H4 (cell line): ENCODE results near the gene TLX2. TPM values are rescaled to one million over a fixed set of nuclear protein-coding genes. Genes with fewer than 3 reads are reported as not detected.
A peak's percentile ranks its signal among the peaks of the same experiment; 100 is the strongest.

Source experiments
- DNase-seq: peaks from one replicate; pipeline ENCODE4 v3.0.0-alpha.2; 2015; ENCODE audit warnings: low spot score
- total RNA-seq: library from RNA; depleted of rRNA; stranded (reverse); fragments of >200 nt; shearing (Covaris generic); gene quantifications from 2 replicates; pipeline ENCODE4 v1.2.3, GENCODE V29; 2014

TLX2 gene
- total RNA-seq, 1 experiment from 2014 or later: not detected

- DNase-seq: no peak
Measured at GRCh38 chr2:74496997-74497776, 17.1 kb upstream of the TLX2 start.

GRCh38 chr2:74497777-74498499 is 16.3 kb upstream of the TLX2 start:
- no peak for DNase-seq

- no peak for DNase-seq
Measured at GRCh38 chr2:74498500-74499266, 15.6 kb upstream of the TLX2 start.

GRCh38 chr2:74499267-74499939 is 14.8 kb upstream of the TLX2 start, which contains the start of gene LBX2:
Gene LBX2, minus strand, starts transcription at chr2:74499603. Its CDS starts 66 bp downstream, at chr2:74499537.
- DNase-seq: no peak

GRCh38 chr2:74499940-74500577 is 14.2 kb upstream of the TLX2 start:
- DNase-seq: no peak

GRCh38 chr2:74500578-74500946 is 13.7 kb upstream of the TLX2 start:
- no peak for DNase-seq

GRCh38 chr2:74501335-74502071 is 12.7 kb upstream of the TLX2 start:
- no peak for DNase-seq

GRCh38 chr2:74502147-74502719 is 12.0 kb upstream of the TLX2 start:
- DNase-seq: no peak

- peak; percentile 60 for DNase-seq
Measured at GRCh38 chr2:74502720-74503505, 11.3 kb upstream of the TLX2 start.

GRCh38 chr2:74503506-74504475 is 10.5 kb upstream of the TLX2 start:
- no peak for DNase-seq

- DNase-seq: no peak
Measured at GRCh38 chr2:74504591-74504990, 9.7 kb upstream of the TLX2 start.

- no peak for DNase-seq
Measured at GRCh38 chr2:74505448-74506246, 8.6 kb upstream of the TLX2 start.

- DNase-seq: peak; percentile 96
Measured at GRCh38 chr2:74507145-74507925, 6.9 kb upstream of the TLX2 start, which contains the start of gene PCGF1. Gene PCGF1, minus strand, starts transcription at chr2:74507695. Its CDS starts 27 bp downstream, at chr2:74507668.

- DNase-seq: no peak
Measured at GRCh38 chr2:74507926-74508520, 6.2 kb upstream of the TLX2 start.

GRCh38 chr2:74510272-74510671 is 4.0 kb upstream of the TLX2 start:
- DNase-seq: no peak
